ENCODE results near the gene CHORDC1.
"Not testable (repeated sequence)": the region's sequence is repeated elsewhere in the genome, so short reads cannot be mapped to it uniquely, and the experiment has no call there.

The CHORDC1 gene

DNA sequence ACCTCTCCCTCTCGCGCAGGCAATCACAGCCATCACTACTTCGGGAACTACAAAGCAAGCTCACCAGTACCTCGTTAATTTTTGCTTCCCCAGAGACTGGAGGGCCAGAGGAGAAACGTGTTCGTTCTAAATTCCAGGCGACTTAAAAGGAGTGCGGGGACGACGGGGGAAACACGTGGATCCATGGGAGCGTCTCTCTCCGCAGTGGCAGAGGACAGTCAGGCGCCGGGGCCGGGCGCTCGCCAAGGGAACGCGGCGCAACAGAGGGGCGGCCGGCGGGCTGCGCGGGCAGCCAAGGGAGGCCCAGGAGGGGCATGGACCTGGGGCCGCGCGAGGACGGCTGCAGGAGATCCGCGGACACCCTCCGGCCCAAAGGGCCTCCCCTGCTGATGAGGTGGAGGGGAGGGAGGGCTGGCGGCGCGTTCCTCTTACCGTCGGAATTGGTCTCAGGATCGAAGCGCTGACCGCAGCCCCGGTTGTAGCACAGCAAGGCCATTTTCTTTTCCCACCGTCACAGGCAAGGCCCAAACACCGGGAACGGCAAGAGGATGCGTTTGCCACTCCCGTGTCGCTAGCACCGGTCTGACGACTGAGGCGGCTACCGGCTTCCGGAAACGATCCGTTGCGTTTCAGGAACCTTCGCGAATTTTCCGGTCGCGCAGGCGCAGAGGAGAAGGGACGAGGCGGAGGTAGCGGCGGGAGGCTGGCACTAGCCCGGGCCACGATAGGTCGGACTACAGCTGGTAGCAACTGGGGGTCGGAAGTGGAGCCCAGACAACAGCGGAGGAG, at the start of gene CHORDC1:
Gene CHORDC1, minus strand, starts transcription at position 591 of the 789 bp plus-strand sequence. Its CDS starts 95 bp downstream, at position 496.
- DNase-seq = peak; percentile 93

GRCh38 chr11:90257158-90257525, 34.3 kb upstream of the CHORDC1 start:
- DNase-seq = no peak

- no peak for DNase-seq
Measured at GRCh38 chr11:90256404-90257157, 33.7 kb upstream of the CHORDC1 start.

DNA sequence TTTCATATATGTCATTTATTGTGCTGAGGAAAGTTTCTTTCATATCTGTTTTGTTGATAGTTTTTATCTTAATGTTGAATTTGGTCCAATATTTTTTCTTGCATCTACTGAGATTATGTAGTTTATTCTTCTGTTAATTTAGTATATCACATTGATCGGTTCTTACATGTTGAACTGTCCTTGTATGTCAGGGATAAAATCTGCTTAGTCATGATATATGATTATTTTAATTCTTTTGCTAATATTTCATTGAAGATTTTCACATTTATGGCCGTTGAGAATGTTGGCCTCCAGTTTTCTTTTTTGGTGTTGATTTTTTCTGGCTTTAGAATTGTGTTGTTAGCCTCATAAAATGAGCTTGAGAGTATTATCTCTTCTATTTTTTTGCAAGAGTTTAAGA, 31.2 kb upstream of the CHORDC1 start:
- DNase-seq = no peak

DNA sequence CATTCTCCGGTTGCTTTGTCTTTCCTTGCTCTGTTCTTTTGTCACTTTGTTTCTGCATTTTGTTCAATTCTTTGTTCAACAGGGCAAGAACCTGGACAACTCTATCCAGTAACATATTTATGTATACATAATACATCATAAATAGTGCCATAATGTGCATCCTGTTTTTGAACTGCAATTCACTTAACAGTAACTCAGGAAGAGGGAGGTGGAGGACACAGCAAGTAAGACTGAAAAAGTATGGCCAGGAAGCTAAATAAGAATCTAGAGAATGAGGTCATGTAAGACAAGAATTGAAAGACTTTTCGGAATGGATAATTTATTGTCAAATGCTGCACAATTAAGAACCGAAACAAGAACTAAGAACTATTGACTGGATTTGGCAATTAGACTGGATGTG, 29.2 kb upstream of the CHORDC1 start:
- DNase-seq = no peak

DNA sequence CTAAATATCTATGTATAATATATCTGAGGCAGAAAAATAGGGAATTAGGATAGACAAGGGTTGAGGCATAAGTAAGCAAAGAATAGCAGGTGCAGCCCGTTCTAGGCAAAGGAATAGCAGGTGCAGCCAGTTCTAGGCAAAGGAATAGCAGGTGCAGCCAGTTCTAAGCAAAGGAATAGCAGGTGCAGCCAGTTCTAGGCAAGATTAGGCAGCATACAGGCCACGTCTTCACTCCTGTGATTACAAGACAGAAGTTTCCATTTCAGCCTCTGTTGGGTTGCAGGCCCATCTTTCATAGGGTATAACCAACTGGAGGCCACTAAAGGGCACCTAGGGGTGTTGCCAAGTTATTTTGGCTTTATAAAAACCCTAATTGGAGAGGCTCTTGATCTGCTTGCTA, 28.8 kb upstream of the CHORDC1 start:
- no peak for DNase-seq

GRCh38 chr11:90250970-90251369, 28.1 kb upstream of the CHORDC1 start:
- DNase-seq = peak; percentile 10

DNA sequence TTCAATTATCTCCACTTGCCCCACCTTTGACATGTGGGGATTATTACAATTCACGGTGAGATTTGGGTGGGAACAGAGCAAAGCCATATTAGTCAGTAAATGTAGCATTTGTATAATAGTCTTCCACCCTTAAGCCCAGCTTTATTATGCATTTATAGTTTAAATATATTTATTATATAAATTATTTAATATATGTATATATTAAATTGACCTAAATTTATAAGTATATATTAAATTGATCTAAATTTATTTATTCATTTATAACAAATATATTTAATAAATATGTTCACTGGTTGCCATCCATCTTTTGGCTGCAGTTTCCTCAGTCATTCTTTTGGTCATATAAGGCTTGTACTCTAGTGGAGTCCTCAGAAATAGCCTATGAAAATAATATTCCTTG, 23.6 kb upstream of the CHORDC1 start:
- DNase-seq = no peak

DNA sequence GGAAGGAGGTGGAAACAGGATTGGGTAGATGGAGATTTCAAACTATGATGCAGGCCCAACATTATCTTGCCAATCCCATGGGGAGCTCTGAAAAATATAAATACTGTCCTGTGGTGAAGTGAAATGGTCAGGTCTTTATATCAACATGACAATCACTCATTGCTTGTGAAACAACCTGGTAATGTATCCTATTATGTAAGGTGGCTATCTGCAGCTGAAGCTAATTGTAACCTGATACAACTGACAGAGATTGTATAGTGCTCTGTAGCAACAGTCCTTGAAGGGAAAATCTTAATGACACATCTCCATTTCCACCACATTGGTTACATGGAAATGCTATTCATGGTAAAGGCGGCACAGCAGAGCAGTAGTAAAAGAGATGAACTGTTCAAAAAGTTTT, 20.7 kb upstream of the CHORDC1 start:
- no peak for DNase-seq

DNA sequence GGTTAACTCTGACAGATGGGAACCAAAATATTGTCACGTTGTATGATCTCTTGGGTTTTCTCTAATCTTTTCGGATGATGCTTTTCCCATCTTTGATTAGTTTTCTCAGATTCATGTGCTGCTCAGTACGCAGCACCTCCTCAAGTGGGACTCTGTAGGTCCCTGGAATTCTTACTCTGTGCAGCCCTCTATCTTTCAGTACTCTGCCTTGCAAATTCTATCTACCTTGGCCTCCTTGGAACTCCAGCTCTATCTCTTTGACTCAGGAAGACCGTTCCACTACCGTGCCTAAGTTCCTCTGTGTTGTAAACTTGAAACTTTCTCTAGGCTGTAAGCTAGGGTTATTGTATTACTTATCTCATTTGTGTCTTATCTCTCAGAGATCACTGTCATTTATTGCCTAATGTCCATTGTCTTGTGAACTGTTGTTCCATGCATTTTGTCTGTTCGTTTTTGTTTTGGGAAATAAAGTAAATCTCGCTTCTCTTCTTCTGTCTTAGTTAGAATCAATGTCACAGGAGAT, 20.1 kb upstream of the CHORDC1 start:
- DNase-seq = no peak

- no peak for DNase-seq
Measured at GRCh38 chr11:90241414-90241813, 18.6 kb upstream of the CHORDC1 start.

DNA sequence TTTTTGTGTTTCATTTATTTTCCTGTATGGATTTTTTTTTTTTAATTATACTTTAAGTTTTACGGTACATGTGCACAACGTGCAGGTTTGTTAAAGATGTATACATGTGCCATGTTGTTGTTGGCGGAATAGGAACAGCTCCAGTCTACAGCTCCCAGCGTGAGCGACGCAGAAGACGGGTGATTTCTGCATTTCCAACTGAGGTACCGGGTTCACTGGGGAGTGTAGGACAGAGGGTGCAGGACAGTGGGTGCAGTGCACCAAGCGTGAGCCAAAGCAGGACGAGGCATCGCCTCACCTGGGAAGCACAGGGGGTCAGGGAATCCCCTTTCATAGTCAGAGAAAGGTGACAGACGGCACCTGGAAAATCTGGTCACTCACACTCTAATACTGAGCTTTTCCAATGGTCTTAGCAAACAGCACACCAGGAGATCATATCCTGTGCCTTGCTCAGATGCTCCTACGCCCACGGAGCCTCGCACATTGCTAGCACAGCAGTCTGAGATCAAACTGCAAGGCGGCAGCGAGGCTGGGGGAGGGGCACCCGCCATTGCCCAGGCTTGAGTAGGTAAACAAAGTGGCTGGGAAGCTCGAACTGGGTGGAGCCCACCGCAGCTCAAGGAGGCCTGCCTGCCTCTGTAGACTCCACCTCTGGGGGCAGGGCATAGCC, 17.3 kb upstream of the CHORDC1 start:
- not testable (repeated sequence) for DNase-seq

- no peak for DNase-seq
Measured at GRCh38 chr11:90237004-90237403, 14.2 kb upstream of the CHORDC1 start.

DNA sequence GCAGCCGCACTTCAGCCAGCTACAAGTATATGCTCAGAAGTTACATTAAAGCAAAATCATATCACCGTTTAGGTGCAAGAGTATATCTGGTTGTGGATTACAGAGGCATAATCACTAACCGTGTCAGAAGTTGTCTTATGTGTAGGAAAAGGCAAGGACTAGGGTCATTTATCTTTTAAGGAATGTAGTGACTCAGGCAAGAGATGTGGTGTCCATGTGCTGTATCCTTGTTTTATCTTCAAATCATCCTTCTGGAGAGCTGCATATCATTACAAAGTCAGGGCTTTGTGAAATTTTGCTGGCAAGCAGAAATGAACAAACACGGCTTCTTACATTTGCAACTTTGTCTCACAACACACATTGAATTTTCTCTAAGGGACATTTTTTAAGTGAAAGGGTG, 12.7 kb upstream of the CHORDC1 start:
- DNase-seq = no peak

- no peak for DNase-seq
Measured at GRCh38 chr11:90234977-90235376, 12.1 kb upstream of the CHORDC1 start.

DNA sequence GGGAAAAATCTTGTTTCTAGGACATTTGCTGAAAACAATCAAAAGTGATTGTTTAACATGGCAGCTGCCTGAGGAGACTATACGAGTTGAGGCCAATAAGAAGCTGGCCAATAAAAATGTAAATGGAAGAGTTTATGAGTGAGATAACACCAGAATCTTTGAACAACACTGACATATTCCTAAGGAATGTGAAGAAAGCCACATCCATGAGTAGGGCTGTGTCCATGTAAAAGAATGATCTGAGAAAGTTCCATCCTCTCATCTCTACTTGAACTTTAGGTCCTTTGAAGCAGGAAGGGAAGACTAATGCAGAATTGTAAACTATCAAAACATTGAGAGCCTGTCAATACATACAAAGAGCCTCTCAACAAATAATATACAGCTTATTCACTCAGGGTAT, 6.9 kb upstream of the CHORDC1 start:
- DNase-seq = no peak

GRCh38 chr11:90228056-90228455, 5.2 kb upstream of the CHORDC1 start:
- no peak for DNase-seq

DNA sequence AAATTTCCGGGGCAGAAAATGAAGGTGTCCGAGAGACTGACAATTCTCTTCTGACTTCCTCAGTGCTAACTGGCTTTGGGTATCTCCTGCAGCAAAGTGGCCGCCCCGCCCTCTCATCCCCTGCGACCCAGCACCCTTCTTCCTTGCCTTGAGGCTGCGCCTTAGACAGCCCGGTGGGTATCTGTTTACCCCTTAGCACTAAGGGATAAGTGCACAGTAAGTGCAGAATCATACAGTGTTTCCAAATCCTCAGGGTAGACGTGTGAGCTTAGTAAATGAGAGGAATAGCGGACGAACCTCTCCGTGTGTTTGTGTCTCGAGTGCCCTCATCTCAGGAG, 368 bp upstream of the CHORDC1 start:
- DNase-seq = no peak

DNA sequence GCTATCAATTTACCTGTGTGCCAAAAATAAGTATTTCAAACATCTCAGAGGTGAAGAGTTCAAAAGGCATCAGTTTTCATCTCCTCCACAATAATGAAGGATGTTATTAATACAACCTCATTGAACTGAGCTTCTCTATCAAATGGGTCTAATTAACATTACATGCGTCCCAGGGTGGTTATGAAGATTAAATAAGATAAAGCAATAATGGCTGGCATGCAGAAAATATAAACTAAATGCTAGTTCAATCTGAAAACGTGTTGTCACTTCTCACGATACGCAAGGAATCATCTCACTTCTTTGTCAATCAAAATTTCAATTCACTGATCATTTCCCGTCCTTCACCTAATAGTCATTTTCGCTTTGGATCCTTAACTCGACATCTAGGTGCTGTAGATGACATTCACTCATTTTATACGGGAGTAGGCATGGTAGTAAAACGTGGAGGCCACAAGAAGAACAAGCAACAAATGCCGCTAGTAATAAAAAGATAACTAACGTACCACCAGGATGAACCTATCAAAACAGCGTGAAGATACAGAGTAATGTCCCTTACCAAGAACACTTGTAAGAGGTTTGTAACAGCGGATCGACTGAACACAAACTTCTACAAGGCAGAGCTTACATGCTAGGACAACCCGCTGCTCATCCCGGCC, 918 bp downstream of the CHORDC1 start:
- DNase-seq = no peak

DNA sequence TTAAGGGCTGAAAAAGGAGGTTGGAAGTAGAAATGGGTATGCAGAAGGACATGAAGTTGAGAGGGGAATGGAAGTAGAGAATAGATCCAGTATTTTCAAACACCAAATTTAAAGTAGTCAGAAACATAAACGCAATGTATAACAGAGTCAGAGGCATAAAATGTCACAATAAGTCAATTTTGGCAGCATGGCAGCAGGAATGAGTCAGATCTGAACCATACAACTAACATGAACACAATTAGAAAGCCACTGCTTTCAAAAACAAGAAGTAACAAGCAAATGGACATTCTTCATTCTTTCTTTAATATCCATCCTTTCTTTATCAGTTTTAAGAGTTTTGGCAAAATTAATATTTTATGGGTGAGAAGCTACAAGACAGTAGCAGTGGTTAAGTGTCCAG, 2.5 kb downstream of the CHORDC1 start:
- peak; percentile 44 for DNase-seq

DNA sequence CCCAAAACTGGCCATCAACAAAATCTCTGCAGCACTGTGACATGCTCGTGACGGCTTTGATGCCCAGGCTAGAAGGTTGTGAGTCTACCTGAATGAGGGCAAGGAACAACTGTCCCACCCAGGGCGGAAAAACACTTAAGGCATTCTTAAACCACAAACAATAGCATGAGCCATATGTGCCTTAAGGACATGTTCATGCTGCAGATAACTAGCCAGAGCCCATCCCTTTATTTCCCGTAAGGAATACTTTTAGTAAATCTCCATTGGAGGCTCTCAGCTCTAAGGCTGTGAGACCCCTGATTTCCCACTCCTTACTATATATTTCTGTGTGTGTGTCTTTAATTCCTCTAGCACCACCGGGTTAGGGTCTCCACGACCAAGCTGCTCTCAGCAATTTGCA, 3.4 kb downstream of the CHORDC1 start:
- no peak for DNase-seq

- DNase-seq = no peak
Measured at GRCh38 chr11:90218606-90219005, 4.2 kb downstream of the CHORDC1 start.

DNA sequence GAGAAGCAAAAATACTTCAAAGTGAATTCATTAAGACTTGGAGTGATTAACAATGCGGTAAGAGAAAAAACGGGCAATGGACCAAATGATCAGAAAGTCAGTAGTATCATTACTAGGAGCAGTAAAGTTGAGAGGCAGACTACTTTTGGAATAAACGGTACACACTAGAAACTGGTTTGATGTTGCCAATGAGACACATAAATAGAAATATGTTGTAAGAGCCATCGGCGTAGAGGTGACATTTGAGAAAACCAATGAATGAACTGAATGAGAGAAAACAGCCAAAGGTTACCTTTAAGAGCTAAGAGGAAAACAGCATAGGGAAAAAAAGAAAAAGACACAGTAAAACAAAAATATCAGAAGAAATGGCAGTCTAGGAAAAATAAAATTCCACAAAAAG, 6.2 kb downstream of the CHORDC1 start:
- DNase-seq = no peak

All from inflammatory macrophage treated with lipopolysaccharide for 4 hours (primary cell).